WI38 (cell line): Measurements from ENCODE around the gene GYS2.
A peak's percentile ranks its signal among the peaks of the same experiment; 100 is the strongest.

Source experiments
- H3K4me3 ChIP-seq: 2 replicates; pipeline ENCODE4 v1.5.1; 2011; ENCODE audit warnings: low read depth, mild to moderate bottlenecking, control low read depth, low read length
- CTCF ChIP-seq: IDR thresholded peaks from 2 replicates; pipeline ENCODE4 v1.5.1; 2012; ENCODE audit warnings: low read depth, mild to moderate bottlenecking, control low read depth, low read length

The GYS2 gene

GRCh38 chr12:21507849-21508248 lies 96.8 kb downstream of the GYS2 start:
- TF ChIP-seq CTCF: no peak
- no peak overlapping the region for H3K4me3 ChIP-seq

- TF ChIP-seq CTCF: no peak
- no peak overlapping the region for H3K4me3 ChIP-seq
Observed at GRCh38 chr12:21505888-21506287, 98.8 kb downstream of the GYS2 start.

- H3K4me3 ChIP-seq: peak overlapping the region; percentile 86
- TF ChIP-seq CTCF: no peak
Observed at GRCh38 chr12:21502872-21503271, 101.8 kb downstream of the GYS2 start.

- TF ChIP-seq CTCF: no peak
- H3K4me3 ChIP-seq: peak overlapping the region; percentile 86
Observed at GRCh38 chr12:21502164-21502496, 102.5 kb downstream of the GYS2 start.

- TF ChIP-seq CTCF: no peak
- peak within 1 kb of the TSS; percentile 86 for H3K4me3 ChIP-seq
Observed at GRCh38 chr12:21501258-21502163, 103.1 kb downstream of the GYS2 start, which contains the start of the genes GOLT1B and RECQL. GOLT1B (plus strand) TSS chr12:21501789; CDS start chr12:21501924, 135 bp downstream. RECQL (minus strand) TSS chr12:21501635; CDS start chr12:21499570, 2,065 bp downstream.

GRCh38 chr12:21500786-21501257 lies 103.8 kb downstream of the GYS2 start:
- peak overlapping the region; percentile 86 for H3K4me3 ChIP-seq
- TF ChIP-seq CTCF: no peak

- peak overlapping the region; percentile 86 for H3K4me3 ChIP-seq
- no peak for TF ChIP-seq CTCF
Observed at GRCh38 chr12:21499765-21500164, 104.9 kb downstream of the GYS2 start.
